Transverse colon (tissue), 3 donors: Measurements from ENCODE around the gene DIPK1B.

Source experiments
- CTCF ChIP-seq, 5 experiments: fragments of 200-600 bp in 3 of 5; fragments of 450-650 bp in 2 of 5; sonication (generic) in 3 of 5; IDR thresholded peaks; 1 replicate in 2 of 5; 2 replicates in 3 of 5; pipeline ENCODE4 v1.5.1; 2016 to 2017; ENCODE audit warnings: antibody characterized with exemption in 5 of 5, inconsistent platforms in 3 of 5, mild to moderate bottlenecking in 2 of 5, moderate library complexity in 1 of 5
- EP300 ChIP-seq: sonication (generic); formaldehyde crosslinking; IDR thresholded peaks from one replicate; pipeline ENCODE4 v1.6.1; 2017; ENCODE audit warnings: antibody characterized with exemption, low read depth

GRCh38 chr9:136690806-136691261, 21.5 kb upstream of the DIPK1B start:
- TF ChIP-seq CTCF (IDR thresholded peaks at IDR 0.05) (no peak), EP300 (no peak)
